ENCODE results near the gene MED13L. TPM values are rescaled to one million over a fixed set of nuclear protein-coding genes. Genes with fewer than 3 reads are reported as not detected.

MED13L gene
- total and polyA plus RNA-seq, 2 of the 8 experiments (the other 6 are each of a cell fraction or from before 2014, with no cell fraction given): 15.9 to 51.7 TPM

GRCh38 chr12:116094475-116094874 is 183.0 kb downstream of the MED13L start:
- H2BK15ac ChIP-seq (ENCODE audit: low read length): no peak overlapping the region
- H3K23ac ChIP-seq (ENCODE audit: insufficient read length): no peak overlapping the region
- no peak for DNase-seq (ENCODE audit: low read depth in 1 of 2, low spot score in 2 of 2)
- no peak overlapping the region for H2AFZ ChIP-seq (ENCODE audit: low read length)
- CTCF ChIA-PET (ENCODE audit: partially characterized antibody): no interaction called here
- no peaks in the 10 kb centered on the region for H3K27me3 ChIP-seq (replicated peaks in 1 of 4; ENCODE audit: control insufficient read depth in 3 of 4, extremely low read depth in 1 of 4, insufficient read depth in 3 of 4, low read length in 3 of 4)
- no peaks in the 10 kb centered on the region for H3K36me3 ChIP-seq (ENCODE audit: control insufficient read depth in 2 of 4, insufficient read depth in 4 of 4, low read length in 3 of 4)
- H4K5ac ChIP-seq (ENCODE audit: insufficient read length, low read depth, low read length): no peak overlapping the region
- no peaks in the 10 kb centered on the region for H3K9me3 ChIP-seq (ENCODE audit: insufficient read depth in 2 of 2, low read depth in 1 of 2, low read length in 1 of 2)
- H4K91ac ChIP-seq (replicated peaks; ENCODE audit: insufficient read length, low read length): no peak overlapping the region
- POLR2A ChIA-PET (ENCODE audit: partially characterized antibody): no interaction called here
- no peak overlapping the region for H2BK120ac ChIP-seq (replicated peaks; ENCODE audit: low read depth, low read length)
- H3K56ac ChIP-seq (replicated peaks; ENCODE audit: insufficient read length, low read depth, low read length): no peak overlapping the region
- no peak overlapping the region for H3K18ac ChIP-seq (ENCODE audit: extremely low read depth, low read length)
- peaks cover 0 to 15% of the 10 kb centered on the region in 2 experiments; a peak in 1 of 4 replicates for H3K79me2 ChIP-seq (ENCODE audit: control insufficient read depth in 1 of 2, insufficient read depth in 2 of 2, low read length in 2 of 2)
- H3K14ac ChIP-seq (ENCODE audit: insufficient read length): no peak overlapping the region
- H3K23me2 ChIP-seq (ENCODE audit: low read depth, low read length): no peaks in the 10 kb centered on the region
- no peak overlapping the region for H2BK5ac ChIP-seq (ENCODE audit: low read depth, low read length)
- H3K79me1 ChIP-seq (ENCODE audit: low read depth, low read length): no peaks in the 10 kb centered on the region
- no peak overlapping the region for H2BK12ac ChIP-seq (ENCODE audit: low read depth, low read length)
- no peak overlapping the region for H3K4ac ChIP-seq (replicated peaks; ENCODE audit: insufficient read length, low read depth, low read length)
- no peak overlapping the region for H2AK5ac ChIP-seq (ENCODE audit: low read depth, low read length)
- no peak overlapping the region for H3K4me3 ChIP-seq (ENCODE audit: extremely low read depth in 1 of 4, insufficient read depth in 2 of 4, low read depth in 3 of 4, low read length in 4 of 4)
- H3K9ac ChIP-seq (replicated peaks in 1 of 4; ENCODE audit: extremely low read depth in 1 of 4, low read depth in 3 of 4, low read length in 3 of 4): no peak overlapping the region
- no peak overlapping the region for H3K27ac ChIP-seq (ENCODE audit: low read depth, low read length)
- no peak for FAIRE-seq
- H4K8ac ChIP-seq (ENCODE audit: extremely low read depth, insufficient read depth, low read length): no peak overlapping the region
- no peak overlapping the region for H2BK20ac ChIP-seq (ENCODE audit: low read length)
- no peaks in the 10 kb centered on the region for H4K20me1 ChIP-seq (replicated peaks in 1 of 2; ENCODE audit: control insufficient read depth in 1 of 2, insufficient read depth in 2 of 2, low read length in 2 of 2)
- H3K4me1 ChIP-seq (replicated peaks in 1 of 4; ENCODE audit: control insufficient read depth in 3 of 4, insufficient read depth in 4 of 4, low read length in 3 of 4): no peaks in the 10 kb centered on the region
- H3K4me2 ChIP-seq (ENCODE audit: insufficient read depth in 1 of 2, low read depth in 2 of 2, low read length in 2 of 2): no peak overlapping the region
- TF ChIP-seq SUZ12 (IDR thresholded peaks at IDR 0.05; ENCODE audit: low read length): no peak
- no peak for TF ChIP-seq SP2 (IDR thresholded peaks at IDR 0.05; ENCODE audit: low read length)
- TF ChIP-seq ASH2L (IDR thresholded peaks at IDR 0.05; ENCODE audit: low read length): no peak
- TF ChIP-seq RAD21 (IDR thresholded peaks at IDR 0.05 in 1 of 2, conservative IDR thresholded peaks at IDR 0.05 in 1 of 2; ENCODE audit: low read depth in 2 of 2, low read length in 2 of 2): no peak
- TF ChIP-seq TAF7 (optimal IDR thresholded peaks at IDR 0.05; ENCODE audit: borderline replicate concordance, low read depth, low read length): no peak
- TF ChIP-seq, protein P1, sequence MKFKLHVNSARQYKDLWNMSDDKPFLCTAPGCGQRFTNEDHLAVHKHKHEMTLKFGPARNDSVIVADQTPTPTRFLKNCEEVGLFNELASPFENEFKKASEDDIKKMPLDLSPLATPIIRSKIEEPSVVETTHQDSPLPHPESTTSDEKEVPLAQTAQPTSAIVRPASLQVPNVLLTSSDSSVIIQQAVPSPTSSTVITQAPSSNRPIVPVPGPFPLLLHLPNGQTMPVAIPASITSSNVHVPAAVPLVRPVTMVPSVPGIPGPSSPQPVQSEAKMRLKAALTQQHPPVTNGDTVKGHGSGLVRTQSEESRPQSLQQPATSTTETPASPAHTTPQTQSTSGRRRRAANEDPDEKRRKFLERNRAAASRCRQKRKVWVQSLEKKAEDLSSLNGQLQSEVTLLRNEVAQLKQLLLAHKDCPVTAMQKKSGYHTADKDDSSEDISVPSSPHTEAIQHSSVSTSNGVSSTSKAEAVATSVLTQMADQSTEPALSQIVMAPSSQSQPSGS (IDR thresholded peaks at IDR 0.05; ENCODE audit: low read length): no peak
- TF ChIP-seq POLR2A (IDR thresholded peaks at IDR 0.05; ENCODE audit: control extremely low read depth in 1 of 2, low read depth in 2 of 2, low read length in 2 of 2): no peak
- TF ChIP-seq CTBP2 (IDR thresholded peaks at IDR 0.05; ENCODE audit: borderline replicate concordance, insufficient read depth, insufficient read length, low read length): no peak
- no peak for TF ChIP-seq GTF2F1 (IDR thresholded peaks at IDR 0.05; ENCODE audit: borderline replicate concordance, low read depth, low read length)
- TF ChIP-seq SIN3A (conservative IDR thresholded peaks at IDR 0.05 in 1 of 2, IDR thresholded peaks at IDR 0.05 in 1 of 2; ENCODE audit: low read depth in 1 of 2, low read length in 2 of 2): no peak
- TF ChIP-seq NRF1 (IDR thresholded peaks at IDR 0.05; ENCODE audit: low read depth, low read length): no peak
- TF ChIP-seq ZNF274 (IDR thresholded peaks at IDR 0.05; ENCODE audit: borderline replicate concordance, extremely low read depth, low read length): no peak
- no peak for TF ChIP-seq CBX5 (IDR thresholded peaks at IDR 0.05; ENCODE audit: low read depth, low read length)
- no peak for TF ChIP-seq EGR1 (IDR thresholded peaks at IDR 0.05; ENCODE audit: borderline replicate concordance, low read depth, low read length)
